IPS-18a (cell line): ENCODE results near the gene LDB2.

Experiments used
- H3K27ac ChIP-seq: one replicate; pipeline ENCODE4 v1.5.1; 2013; ENCODE audit warnings: low read length
- H3K27me3 ChIP-seq: one replicate; pipeline ENCODE4 v1.6.1; 2013; ENCODE audit warnings: mild to moderate bottlenecking, low read length; ENCODE audit not compliant: control insufficient read depth, insufficient read depth
- H3K36me3 ChIP-seq: one replicate; pipeline ENCODE4 v1.6.1; 2013; ENCODE audit warnings: low read depth, low read length; ENCODE audit not compliant: control insufficient read depth
- H3K4me1 ChIP-seq: one replicate; pipeline ENCODE4 v1.6.1; 2013; ENCODE audit warnings: low read depth, low read length; ENCODE audit not compliant: control insufficient read depth
- H3K4me3 ChIP-seq: one replicate; pipeline ENCODE4 v1.5.1; 2013; ENCODE audit warnings: low read length
- H3K9ac ChIP-seq: one replicate; pipeline ENCODE4 v1.6.1; 2013; ENCODE audit warnings: mild to moderate bottlenecking, low read length, moderate library complexity
- H3K9me3 ChIP-seq: one replicate; pipeline ENCODE4 v1.6.1; 2013; ENCODE audit warnings: low read depth, low read length; ENCODE audit not compliant: control insufficient read depth

LDB2 gene

GRCh38 chr4:16790508-16790907, 107.9 kb downstream of the LDB2 start:
- Histone ChIP-seq H3K4me1 (peaks cover 26% of the 10 kb centered on the region), H3K4me3 (no peak overlapping the region), H3K36me3 (no peaks in the 10 kb centered on the region), H3K9ac (no peak overlapping the region), H3K27ac (no peak overlapping the region), H3K9me3 (no peaks in the 10 kb centered on the region), H3K27me3 (no peaks in the 10 kb centered on the region)

GRCh38 chr4:16788868-16789267, 109.6 kb downstream of the LDB2 start:
- H3K27me3 ChIP-seq, result no peaks in the 10 kb centered on the region
- no peaks in the 10 kb centered on the region for H3K36me3 ChIP-seq
- peaks cover 31% of the 10 kb centered on the region for H3K4me1 ChIP-seq
- H3K4me3 ChIP-seq, result no peak overlapping the region
- H3K27ac ChIP-seq, result no peak overlapping the region
- no peaks in the 10 kb centered on the region for H3K9me3 ChIP-seq
- no peak overlapping the region for H3K9ac ChIP-seq

GRCh38 chr4:16785793-16786527, 112.5 kb downstream of the LDB2 start:
- Histone ChIP-seq H3K36me3 (no peaks in the 10 kb centered on the region), H3K9me3 (no peaks in the 10 kb centered on the region), H3K27ac (no peak overlapping the region), H3K27me3 (no peaks in the 10 kb centered on the region), H3K4me3 (no peak overlapping the region), H3K4me1 (peaks cover 42% of the 10 kb centered on the region), H3K9ac (no peak overlapping the region)

GRCh38 chr4:16783119-16783518, 115.3 kb downstream of the LDB2 start:
- H3K9ac ChIP-seq, result no peak overlapping the region
- H3K36me3 ChIP-seq, result no peaks in the 10 kb centered on the region
- H3K27ac ChIP-seq, result no peak overlapping the region
- H3K4me3 ChIP-seq, result no peak overlapping the region
- peaks cover 18% of the 10 kb centered on the region for H3K4me1 ChIP-seq
- no peaks in the 10 kb centered on the region for H3K9me3 ChIP-seq
- H3K27me3 ChIP-seq, result no peaks in the 10 kb centered on the region

- no peaks in the 10 kb centered on the region for H3K9me3 ChIP-seq
- H3K27me3 ChIP-seq, result no peaks in the 10 kb centered on the region
- no peak overlapping the region for H3K27ac ChIP-seq
- H3K9ac ChIP-seq, result no peak overlapping the region
- peaks cover 39% of the 10 kb centered on the region for H3K4me1 ChIP-seq
- H3K36me3 ChIP-seq, result no peaks in the 10 kb centered on the region
- H3K4me3 ChIP-seq, result no peak overlapping the region
Measured at GRCh38 chr4:16779028-16779675, 119.3 kb downstream of the LDB2 start.

- Histone ChIP-seq H3K9me3 (no peaks in the 10 kb centered on the region), H3K36me3 (no peaks in the 10 kb centered on the region), H3K27me3 (no peaks in the 10 kb centered on the region), H3K4me3 (no peak overlapping the region), H3K9ac (no peak overlapping the region), H3K4me1 (peaks cover 25% of the 10 kb centered on the region), H3K27ac (no peak overlapping the region)
Measured at GRCh38 chr4:16777726-16778125, 120.7 kb downstream of the LDB2 start.

GRCh38 chr4:16775411-16776154, 122.9 kb downstream of the LDB2 start:
- Histone ChIP-seq H3K9me3 (no peaks in the 10 kb centered on the region), H3K36me3 (no peaks in the 10 kb centered on the region)

GRCh38 chr4:16772366-16772850, 126.0 kb downstream of the LDB2 start:
- peaks cover 25% of the 10 kb centered on the region for H3K4me1 ChIP-seq
- no peaks in the 10 kb centered on the region for H3K36me3 ChIP-seq
- no peaks in the 10 kb centered on the region for H3K27me3 ChIP-seq
- H3K9me3 ChIP-seq, result no peaks in the 10 kb centered on the region
- no peak overlapping the region for H3K9ac ChIP-seq
- no peak overlapping the region for H3K27ac ChIP-seq
- H3K4me3 ChIP-seq, result no peak overlapping the region

More at GRCh38 chr4:16775411-16776154, 122.9 kb downstream of the LDB2 start:
- Histone ChIP-seq H3K9ac (no peak overlapping the region), H3K27ac (no peak overlapping the region), H3K4me3 (no peak overlapping the region), H3K4me1 (peaks cover 25% of the 10 kb centered on the region), H3K27me3 (no peaks in the 10 kb centered on the region)

GRCh38 chr4:16770710-16771285, 127.6 kb downstream of the LDB2 start:
- Histone ChIP-seq H3K4me3 (no peak overlapping the region), H3K36me3 (no peaks in the 10 kb centered on the region), H3K9me3 (no peaks in the 10 kb centered on the region), H3K4me1 (peaks cover 12% of the 10 kb centered on the region), H3K27me3 (no peaks in the 10 kb centered on the region), H3K27ac (no peak overlapping the region), H3K9ac (no peak overlapping the region)

- H3K9ac ChIP-seq, result no peak overlapping the region
- H3K27me3 ChIP-seq, result no peaks in the 10 kb centered on the region
- H3K27ac ChIP-seq, result no peak overlapping the region
- H3K36me3 ChIP-seq, result no peaks in the 10 kb centered on the region
- no peak overlapping the region for H3K4me3 ChIP-seq
- no peaks in the 10 kb centered on the region for H3K9me3 ChIP-seq
- peaks cover 3% of the 10 kb centered on the region for H3K4me1 ChIP-seq
Measured at GRCh38 chr4:16767861-16768260, 130.6 kb downstream of the LDB2 start.

GRCh38 chr4:16767251-16767650, 131.2 kb downstream of the LDB2 start:
- Histone ChIP-seq H3K9me3 (no peaks in the 10 kb centered on the region), H3K27ac (no peak overlapping the region), H3K4me1 (peaks cover 3% of the 10 kb centered on the region), H3K36me3 (no peaks in the 10 kb centered on the region), H3K4me3 (no peak overlapping the region), H3K27me3 (no peaks in the 10 kb centered on the region), H3K9ac (no peak overlapping the region)
